GM12801 (cell line): Measurements from ENCODE around the gene CCNI.
A peak's percentile ranks its signal among the peaks of the same experiment; 100 is the strongest.

Experiments used
- TF ChIP-seq, protein P1 (sequence below): IDR thresholded peaks from one replicate; pipeline ENCODE4 v1.5.1; 2011; ENCODE audit warnings: control low read depth; ENCODE audit not compliant: insufficient read length; ENCODE audit errors: extremely low read depth

CCNI gene

DNA sequence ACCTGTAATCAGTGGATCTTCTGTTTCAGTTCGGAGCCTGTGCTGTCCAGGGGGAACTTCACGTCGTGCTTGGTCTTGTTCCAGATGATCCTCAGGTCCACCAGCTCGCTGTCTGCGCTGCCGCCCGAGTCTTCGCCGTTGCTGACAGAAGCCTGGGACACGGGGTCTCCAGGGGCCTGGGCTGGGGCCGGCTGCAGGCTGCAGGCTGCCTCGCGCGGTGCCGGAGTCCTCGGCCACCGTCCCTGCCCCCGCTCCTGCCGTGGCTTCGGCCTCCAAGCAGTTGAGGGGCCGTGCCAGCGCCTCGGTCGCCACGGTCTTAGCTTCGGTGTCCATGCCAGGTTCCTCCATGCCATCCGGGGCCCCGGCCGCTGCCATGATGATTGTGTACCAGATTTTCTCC lies 37.3 kb upstream of the CCNI start:
- TF ChIP-seq, protein P1, sequence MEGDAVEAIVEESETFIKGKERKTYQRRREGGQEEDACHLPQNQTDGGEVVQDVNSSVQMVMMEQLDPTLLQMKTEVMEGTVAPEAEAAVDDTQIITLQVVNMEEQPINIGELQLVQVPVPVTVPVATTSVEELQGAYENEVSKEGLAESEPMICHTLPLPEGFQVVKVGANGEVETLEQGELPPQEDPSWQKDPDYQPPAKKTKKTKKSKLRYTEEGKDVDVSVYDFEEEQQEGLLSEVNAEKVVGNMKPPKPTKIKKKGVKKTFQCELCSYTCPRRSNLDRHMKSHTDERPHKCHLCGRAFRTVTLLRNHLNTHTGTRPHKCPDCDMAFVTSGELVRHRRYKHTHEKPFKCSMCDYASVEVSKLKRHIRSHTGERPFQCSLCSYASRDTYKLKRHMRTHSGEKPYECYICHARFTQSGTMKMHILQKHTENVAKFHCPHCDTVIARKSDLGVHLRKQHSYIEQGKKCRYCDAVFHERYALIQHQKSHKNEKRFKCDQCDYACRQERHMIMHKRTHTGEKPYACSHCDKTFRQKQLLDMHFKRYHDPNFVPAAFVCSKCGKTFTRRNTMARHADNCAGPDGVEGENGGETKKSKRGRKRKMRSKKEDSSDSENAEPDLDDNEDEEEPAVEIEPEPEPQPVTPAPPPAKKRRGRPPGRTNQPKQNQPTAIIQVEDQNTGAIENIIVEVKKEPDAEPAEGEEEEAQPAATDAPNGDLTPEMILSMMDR: no peak

- TF ChIP-seq, protein P1: no peak
Observed at GRCh38 chr4:77110730-77111129, 34.9 kb upstream of the CCNI start.

DNA sequence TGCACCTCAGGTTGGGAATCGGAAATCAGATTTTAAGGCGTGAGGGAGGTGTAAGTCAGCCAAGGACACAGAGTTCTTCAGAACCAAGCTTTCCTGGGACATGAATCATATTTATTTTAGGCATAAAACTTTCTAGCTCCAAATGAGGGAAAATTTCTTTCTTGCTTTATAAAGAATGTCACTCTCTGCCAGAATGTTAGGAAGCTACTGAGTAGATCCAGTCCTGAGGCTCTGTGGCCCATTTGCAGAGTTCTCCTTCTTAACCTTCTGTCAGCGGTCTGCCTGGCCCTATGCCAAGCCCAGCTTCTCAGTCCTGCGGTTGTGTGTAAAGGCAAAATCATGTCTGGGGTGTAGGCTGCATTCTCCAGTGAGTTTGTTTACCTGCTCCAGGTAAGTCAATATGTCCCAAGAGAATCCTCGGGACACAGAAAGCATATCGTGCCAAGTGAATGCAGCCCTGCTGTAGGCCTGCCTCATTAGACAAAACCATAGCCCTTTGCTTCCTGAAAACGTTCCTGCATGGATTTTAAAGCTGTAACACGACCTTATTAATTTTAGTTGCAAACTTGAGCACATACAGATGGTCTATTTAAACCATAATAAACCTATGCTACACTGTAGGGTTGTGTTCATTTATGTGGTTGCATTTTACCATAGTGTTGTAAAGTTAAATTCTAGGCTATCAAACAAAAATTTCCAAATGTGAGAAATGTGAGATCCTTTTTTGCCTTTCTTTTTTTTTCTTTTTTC lies 29.2 kb upstream of the CCNI start:
- TF ChIP-seq, protein P1: no peak

DNA sequence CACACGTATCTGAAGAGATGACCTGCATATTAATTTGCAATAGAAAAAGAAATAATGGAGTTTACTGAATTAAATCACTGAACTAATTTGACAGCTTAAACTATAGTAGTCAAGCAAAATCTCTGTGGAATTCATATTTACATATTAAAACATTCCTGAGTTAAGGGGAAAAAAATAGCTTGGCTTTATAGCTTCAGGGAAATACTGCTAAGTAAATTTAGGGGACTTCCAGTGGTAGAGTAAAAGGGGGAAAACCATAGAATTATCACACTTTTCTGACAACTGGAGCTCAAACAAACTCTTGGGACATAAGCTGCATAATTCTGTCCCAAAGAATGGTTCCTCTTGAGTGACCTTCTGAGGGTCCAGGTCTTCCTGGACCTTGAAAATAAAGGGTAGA lies 28.6 kb upstream of the CCNI start:
- TF ChIP-seq, protein P1: no peak

DNA sequence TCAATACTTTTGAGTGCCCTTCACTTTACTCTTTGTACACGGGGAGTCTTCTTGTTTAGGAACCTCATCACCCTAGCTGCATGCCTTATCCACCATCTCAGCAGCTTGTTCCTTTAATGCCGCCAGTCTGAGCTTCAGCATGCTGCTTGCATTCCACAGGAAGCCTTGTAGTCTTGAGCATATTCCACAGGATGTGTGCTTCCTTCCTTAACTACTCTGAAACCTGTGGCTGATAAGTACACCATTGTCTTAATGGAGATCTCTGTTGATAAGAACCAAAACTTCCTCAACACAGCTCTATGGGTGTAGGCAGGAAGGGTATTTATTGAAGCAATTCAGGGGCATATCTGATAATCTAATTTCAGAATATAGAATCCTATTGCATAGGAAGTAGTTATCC lies 24.4 kb upstream of the CCNI start:
- TF ChIP-seq, protein P1: no peak

- TF ChIP-seq, protein P1: no peak
Observed at GRCh38 chr4:77097611-77098010, 21.8 kb upstream of the CCNI start.

GRCh38 chr4:77095101-77095821 lies 19.5 kb upstream of the CCNI start:
- TF ChIP-seq, protein P1: peak; percentile 72
